Fibroblast of pulmonary artery (primary cell): Measurements from ENCODE around the gene CDC25C.
A peak's percentile ranks its signal among the peaks of the same experiment; 100 is the strongest.

Experiments used
- DNase-seq: peaks from one replicate; pipeline ENCODE4 v3.0.0-alpha.2; 2010; ENCODE audit warnings: low read depth
- H3K4me3 ChIP-seq: replicated peaks from 2 replicates; pipeline ENCODE4 v1.5.1; 2011; ENCODE audit warnings: low read depth, mild to moderate bottlenecking, control low read depth, low read length, moderate library complexity
- TF ChIP-seq, protein P1 (sequence below): IDR thresholded peaks from 2 replicates; pipeline ENCODE4 v1.5.1; 2011; ENCODE audit warnings: mild to moderate bottlenecking, control low read depth, low read length, inconsistent platforms; ENCODE audit errors: missing control alignments

Gene CDC25C

GRCh38 chr5:138349852-138350562, 18.4 kb upstream of the CDC25C start:
- peak; percentile 37 for DNase-seq
- TF ChIP-seq, protein P1, sequence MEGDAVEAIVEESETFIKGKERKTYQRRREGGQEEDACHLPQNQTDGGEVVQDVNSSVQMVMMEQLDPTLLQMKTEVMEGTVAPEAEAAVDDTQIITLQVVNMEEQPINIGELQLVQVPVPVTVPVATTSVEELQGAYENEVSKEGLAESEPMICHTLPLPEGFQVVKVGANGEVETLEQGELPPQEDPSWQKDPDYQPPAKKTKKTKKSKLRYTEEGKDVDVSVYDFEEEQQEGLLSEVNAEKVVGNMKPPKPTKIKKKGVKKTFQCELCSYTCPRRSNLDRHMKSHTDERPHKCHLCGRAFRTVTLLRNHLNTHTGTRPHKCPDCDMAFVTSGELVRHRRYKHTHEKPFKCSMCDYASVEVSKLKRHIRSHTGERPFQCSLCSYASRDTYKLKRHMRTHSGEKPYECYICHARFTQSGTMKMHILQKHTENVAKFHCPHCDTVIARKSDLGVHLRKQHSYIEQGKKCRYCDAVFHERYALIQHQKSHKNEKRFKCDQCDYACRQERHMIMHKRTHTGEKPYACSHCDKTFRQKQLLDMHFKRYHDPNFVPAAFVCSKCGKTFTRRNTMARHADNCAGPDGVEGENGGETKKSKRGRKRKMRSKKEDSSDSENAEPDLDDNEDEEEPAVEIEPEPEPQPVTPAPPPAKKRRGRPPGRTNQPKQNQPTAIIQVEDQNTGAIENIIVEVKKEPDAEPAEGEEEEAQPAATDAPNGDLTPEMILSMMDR, result no peak
- H3K4me3 ChIP-seq, result no peak overlapping the region

GRCh38 chr5:138346889-138347288, 15.3 kb upstream of the CDC25C start:
- no peak for DNase-seq
- TF ChIP-seq, protein P1, result no peak
- no peak overlapping the region for H3K4me3 ChIP-seq

DNA sequence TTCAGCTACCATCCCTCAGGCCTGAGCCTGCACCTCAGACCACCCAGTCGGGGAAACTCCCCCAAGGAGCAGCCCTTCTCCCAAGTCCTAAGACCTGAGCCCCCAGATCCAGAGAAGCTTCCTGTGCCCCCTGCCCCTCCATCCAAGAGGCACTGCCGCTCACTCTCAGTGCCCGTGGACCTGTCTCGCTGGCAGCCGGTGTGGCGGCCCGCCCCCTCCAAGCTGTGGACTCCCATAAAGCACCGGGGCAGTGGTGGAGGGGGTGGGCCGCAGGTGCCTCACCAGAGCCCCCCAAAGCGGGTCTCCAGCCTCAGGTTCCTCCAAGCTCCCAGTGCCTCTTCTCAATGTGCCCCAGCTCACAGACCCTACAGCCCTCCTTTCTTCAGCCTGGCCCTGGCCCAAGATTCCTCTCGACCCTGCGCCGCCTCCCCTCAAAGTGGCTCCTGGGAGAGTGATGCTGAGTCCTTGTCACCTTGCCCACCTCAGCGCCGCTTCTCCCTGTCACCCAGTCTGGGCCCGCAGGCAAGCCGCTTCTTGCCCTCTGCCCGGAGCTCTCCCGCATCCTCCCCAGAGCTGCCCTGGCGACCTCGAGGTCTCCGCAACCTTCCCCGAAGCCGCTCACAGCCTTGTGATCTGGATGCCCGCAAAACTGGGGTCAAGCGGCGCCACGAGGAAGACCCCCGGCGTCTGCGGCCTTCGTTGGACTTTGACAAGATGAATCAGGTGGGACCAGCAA, 13.5 kb upstream of the CDC25C start:
- DNase-seq, result no peak
- TF ChIP-seq, protein P1, result no peak
- no peak overlapping the region for H3K4me3 ChIP-seq

- TF ChIP-seq, protein P1, result no peak
- no peak for DNase-seq
- H3K4me3 ChIP-seq, result peak overlapping the region; percentile 78
Observed at GRCh38 chr5:138340008-138340407, 8.4 kb upstream of the CDC25C start.

DNA sequence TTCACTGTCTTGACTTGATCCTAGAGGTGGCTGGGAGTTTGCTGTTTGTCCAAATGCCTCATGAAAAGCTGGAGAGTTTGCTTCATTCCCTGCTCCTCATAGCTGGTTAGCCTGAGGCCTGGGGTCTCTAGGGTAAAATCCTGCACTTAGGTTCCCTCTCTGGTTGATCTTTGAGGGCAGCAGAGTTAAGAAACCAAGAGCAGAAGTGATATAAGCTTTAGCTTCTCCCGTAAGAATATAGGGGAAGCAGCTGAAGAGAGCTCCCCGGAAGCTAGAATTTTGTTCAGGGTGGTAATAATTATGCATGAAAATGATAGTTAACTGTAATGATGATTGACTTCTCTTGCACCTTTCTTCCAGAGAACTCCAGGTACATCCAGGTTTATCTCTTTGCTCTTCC, 7.9 kb upstream of the CDC25C start:
- TF ChIP-seq, protein P1, result no peak
- DNase-seq, result no peak
- H3K4me3 ChIP-seq, result peak overlapping the region; percentile 78

DNA sequence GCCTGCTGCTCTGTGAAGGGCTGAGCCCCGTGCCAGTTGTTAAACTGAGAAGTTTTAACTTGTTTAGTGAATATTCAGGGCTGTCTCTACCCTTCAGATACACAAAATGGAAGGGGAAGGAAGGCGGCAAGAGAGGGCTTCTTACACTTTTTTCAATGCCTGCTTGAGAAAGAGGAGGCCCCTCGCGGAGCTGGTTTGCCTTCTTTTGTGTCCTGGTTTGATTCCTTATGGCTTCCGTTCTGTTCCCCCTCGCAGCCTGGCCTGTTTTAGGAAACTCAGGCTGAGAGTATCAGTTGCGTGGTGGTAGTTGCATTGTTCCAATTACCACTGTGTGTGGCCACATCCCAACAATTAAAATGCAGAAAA, 7.5 kb upstream of the CDC25C start:
- TF ChIP-seq, protein P1, result no peak
- peak overlapping the region; percentile 78 for H3K4me3 ChIP-seq
- peak; percentile 29 for DNase-seq
